ENCODE measurements around the gene NPR3. TPM values are rescaled to one million over a fixed set of nuclear protein-coding genes. Genes with fewer than 3 reads are reported as not detected.
A peak's percentile ranks its signal among the peaks of the same experiment; 100 is the strongest.

Gene NPR3
- polyA plus RNA-seq, 10 donors = 8.2 to 43.9 (median 15.2) TPM

DNA sequence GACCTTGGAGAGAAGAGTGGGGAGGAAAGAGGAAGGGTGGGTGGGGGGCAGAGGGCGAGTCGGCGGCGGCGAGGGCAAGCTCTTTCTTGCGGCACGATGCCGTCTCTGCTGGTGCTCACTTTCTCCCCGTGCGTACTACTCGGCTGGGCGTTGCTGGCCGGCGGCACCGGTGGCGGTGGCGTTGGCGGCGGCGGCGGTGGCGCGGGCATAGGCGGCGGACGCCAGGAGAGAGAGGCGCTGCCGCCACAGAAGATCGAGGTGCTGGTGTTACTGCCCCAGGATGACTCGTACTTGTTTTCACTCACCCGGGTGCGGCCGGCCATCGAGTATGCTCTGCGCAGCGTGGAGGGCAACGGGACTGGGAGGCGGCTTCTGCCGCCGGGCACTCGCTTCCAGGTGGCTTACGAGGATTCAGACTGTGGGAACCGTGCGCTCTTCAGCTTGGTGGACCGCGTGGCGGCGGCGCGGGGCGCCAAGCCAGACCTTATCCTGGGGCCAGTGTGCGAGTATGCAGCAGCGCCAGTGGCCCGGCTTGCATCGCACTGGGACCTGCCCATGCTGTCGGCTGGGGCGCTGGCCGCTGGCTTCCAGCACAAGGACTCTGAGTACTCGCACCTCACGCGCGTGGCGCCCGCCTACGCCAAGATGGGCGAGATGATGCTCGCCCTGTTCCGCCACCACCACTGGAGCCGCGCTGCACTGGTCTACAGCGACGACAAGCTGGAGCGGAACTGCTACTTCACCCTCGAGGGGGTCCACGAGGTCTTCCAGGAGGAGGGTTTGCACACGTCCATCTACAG, 760 bp downstream of the NPR3 start:
- peak in 1 of 3 donors; percentile 67 for DNase-seq

DNA sequence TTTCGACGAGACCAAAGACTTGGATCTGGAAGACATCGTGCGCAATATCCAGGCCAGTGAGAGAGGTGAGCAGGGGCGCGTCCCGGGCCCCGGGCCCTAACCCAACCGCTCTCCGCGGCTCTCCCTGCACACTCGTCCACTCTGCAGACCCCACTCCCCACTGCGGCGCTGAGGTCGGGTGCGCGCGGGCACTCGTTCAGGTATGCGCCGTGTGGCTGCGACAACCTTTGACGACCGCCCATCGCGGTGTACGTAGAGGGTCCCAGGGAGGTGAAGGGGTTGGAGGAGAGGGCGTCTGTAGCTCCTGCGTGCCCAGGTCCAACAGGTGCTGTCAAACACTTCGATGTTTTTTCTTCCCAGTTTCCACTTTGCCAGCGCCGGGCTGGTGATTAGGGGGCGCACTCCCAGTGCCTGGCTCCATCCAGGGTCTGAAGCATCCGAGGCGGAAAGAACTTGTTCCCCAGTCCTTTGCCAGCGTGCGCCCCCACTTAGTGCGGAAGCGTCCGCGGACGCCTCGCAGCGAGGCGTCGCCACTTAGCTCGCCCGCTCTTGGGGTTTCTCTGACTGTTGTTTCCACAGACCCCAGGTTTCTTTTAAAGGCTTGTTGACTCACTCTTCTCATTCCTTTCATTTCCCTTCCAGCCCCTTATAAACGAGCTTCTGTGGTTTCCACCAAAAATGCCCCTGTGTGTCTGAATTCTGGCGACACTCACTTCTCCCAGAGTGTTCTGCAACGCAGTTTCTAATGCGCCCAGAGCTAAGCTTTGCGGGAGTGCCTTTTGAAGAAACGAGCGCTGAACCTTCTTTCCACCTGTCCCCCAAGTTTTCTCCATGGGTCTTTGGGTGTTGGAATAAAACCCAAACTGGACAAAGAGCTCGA, 1.6 kb downstream of the NPR3 start:
- peak in 1 of 3 donors; percentile 54 for DNase-seq

GRCh38 chr5:32713361-32713769, 2.2 kb downstream of the NPR3 start:
- peak in 1 of 3 donors; percentile 34 for DNase-seq

DNA sequence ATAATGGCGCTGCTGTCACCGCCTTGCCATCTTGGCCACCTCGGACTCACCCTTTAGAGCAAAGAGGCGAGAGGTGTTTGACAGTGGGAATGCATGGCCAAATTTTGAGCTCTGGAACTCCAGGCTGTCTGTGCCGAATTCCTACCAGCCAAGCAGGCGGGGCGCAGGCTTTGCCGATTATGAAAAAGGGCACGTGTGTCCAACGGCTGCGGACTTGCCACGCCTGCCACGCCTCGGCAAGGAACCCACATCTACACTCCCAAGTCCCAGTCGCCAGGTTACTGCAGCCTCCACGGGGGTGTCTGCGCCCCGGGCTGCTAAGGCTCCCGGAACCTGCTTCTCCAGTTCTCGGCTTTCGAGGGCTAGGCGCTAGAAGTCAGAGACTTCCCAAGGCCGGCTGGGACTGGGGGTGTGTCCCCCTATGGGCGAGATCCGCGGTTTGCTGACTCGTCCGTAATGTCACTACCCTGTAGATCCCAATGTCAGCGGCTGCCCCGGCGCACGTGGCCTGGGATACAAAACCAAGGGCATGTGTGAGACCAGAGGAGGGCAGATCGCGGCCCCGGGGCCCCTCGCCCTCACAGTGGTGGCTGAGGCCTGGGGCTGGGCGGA, 2.8 kb downstream of the NPR3 start:
- DNase-seq = peak in 1 of 3 donors; percentile 52

DNA sequence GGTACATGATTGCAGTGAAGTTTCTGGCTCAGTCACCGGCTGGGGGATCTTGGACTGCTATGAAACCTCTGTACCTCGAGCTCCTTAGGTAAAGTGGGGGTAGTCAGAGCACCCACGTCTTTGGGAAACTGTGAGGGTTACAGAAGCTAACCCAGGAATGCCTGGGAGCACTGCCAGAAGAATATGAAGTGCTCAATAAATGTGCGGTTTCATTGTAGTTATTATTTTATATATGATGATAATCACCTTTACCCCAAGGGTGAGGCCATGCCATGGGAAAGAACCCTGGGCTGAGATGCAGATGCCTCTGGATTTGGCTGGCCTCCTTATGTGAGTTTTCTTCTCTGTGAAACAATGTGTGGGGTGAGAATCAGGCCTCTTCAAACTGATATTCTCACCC, 3.7 kb downstream of the NPR3 start:
- DNase-seq = no peak

DNA sequence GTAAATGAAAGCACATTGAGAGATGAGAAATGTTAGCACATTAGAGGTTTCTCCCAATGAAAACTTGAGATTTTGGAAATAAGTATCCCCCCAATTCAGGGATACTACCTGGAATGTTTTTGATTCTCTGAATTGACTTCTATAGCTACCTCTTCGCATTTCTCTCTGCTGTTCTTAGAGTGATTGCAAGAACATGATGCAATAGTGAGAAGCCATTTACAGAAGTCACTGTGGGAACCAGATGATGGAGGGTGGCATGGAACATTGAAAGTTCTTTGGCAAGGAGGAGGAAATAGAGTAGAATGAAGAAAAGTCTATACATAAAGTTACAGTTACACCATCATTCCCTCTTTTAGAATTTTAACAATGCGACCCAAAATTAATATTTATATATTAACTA, 9.2 kb downstream of the NPR3 start:
- no peak for DNase-seq

DNA sequence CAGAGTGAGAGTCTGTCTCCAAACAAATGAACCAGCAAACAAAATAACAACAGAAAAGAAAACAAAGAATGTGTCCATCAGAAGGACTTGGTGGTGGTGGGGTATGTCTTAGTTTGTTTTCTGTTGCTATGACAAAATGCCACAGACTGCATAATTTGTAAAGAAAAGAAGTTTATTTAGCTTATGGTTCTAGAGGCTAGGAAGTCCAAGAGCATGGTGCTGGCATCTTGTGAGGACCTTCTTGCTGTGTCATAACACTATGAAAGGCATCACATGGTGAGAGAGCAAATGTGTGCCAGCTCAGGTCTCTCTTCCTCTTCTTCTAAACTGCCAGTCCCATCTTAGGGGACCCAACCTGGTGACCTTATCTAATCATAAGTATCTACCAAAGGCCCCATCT, 10.5 kb downstream of the NPR3 start:
- no peak for DNase-seq

- no peak for DNase-seq
These were observed 11.8 kb downstream of the NPR3 start for GRCh38 chr5:32722957-32723356.

- no peak for DNase-seq
These were observed 13.4 kb downstream of the NPR3 start for GRCh38 chr5:32724526-32724925.

DNA sequence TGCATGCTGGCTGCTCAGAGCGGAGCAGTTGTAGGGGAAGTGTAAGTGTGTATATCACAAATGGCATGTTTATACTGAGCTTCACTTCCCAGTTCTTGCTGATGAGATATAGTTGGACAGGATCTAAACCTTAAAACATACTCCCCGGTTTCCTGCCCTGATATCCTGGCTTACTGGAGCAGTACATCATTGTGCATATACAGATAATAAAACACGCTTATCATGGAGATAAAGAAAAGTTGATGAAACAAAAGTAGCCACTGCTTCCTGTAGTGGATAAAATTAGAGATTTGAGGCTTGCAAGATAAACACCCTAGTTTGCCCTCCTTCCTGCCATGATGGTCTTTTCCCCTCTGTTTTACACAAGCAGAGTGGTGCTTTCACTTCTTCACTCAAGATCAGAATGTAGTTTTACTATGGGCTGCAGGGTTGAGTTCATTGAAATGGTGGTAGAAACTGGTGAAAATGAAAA, 15.0 kb downstream of the NPR3 start:
- DNase-seq = no peak

DNA sequence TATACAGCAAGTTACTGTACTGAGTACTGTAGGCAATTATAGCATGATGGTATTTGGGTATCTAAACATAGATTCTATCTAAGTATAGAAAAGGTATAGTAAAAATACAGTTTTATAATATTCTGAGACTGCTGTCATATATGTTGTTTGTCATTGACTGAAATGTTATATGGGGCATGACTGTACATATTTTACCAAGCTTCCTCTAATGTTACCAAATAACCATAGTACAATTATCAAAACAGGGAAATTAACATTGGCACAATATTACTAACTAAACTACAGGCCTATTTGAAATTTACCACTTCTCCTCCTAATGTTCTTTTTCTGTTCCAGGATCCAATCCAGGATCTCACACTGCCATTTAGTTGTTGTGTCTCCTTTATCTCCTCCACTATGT, 18.5 kb downstream of the NPR3 start:
- DNase-seq = no peak

GRCh38 chr5:32733590-32734340, 22.6 kb downstream of the NPR3 start:
- DNase-seq = no peak

DNA sequence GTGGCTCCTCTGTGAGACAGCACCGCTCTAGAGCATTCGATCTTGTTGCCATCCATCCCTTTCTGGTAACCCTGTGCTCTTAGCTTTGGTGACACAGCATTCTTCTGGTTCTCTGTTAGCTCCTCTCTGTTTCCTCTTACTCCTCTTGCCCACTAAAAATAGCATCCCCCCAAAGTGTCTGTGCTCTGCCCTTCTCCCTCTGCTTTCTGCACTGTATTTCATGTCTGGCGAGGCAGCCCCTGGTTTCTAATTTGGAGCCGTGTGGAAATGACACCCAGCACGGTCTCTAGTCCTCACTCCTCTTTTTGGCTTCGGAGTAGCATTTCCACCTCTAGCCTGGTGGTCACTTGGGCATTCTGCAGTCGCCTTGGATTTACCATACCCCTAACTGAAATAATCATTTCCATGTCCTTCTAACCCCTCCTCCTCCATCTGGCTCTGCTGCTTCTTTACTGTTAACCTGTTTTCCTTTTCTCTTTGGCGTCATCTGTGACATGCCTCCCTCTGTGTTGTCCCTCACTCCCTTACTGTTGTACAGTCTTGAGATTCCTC, 23.8 kb downstream of the NPR3 start:
- no peak for DNase-seq

DNA sequence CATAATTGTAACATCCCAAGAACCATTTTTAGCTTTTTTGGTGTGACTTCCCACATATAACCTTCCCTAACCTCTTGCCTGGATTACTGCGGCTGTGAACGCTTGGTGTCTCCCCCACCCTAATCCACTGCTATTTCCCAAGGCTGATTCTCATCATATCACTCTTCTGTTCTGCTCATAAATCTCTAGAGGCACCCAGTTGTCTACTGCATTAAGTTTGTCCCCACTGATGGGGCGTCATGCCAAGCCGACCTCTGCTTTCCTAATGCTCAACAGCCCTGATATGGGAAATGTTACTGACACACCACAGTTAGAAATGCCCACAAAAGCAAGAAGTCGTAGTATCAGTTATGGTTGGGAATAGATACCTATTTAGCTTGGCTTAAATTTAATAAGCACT, 24.4 kb downstream of the NPR3 start:
- no peak for DNase-seq

- no peak for DNase-seq
These were observed 25.7 kb downstream of the NPR3 start for GRCh38 chr5:32736842-32737241.

DNA sequence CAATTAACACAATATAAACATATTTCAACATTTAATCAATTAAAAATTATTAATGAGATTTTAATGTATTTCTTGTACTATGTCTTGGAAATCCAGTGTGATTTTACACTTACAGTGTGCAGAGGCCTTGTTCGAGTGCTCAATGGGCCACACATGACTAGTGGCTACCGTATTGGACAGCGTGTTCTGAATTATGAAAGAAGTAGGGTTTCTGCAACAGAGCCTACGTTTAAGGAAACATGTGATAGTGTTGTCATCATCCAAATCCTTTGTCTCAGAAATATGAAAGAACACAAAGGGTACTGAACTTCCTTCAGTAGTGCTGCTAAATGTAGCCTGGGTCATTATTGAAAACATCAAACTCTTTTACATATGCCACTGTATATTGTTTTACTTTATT, 29.5 kb downstream of the NPR3 start:
- DNase-seq = no peak

DNA sequence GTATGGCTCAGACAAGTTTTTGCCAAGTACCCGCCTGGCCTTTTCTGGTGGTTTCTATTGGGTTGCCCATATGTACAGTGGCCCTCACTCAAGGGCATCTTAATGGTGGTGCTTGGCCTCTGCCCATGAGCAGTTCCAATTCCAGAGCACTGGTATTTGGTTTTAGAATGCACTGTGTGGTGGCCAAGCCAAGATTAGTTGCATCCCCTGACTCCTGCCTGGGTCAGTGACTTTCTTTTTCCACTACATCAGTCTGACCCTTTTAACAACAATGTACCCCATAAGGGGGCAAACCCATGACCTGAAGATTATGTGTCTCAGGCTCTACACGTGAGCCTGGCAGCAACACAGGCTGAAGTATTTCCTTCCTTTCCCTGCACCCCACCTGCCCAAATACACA, 34.2 kb downstream of the NPR3 start:
- DNase-seq = no peak

DNA sequence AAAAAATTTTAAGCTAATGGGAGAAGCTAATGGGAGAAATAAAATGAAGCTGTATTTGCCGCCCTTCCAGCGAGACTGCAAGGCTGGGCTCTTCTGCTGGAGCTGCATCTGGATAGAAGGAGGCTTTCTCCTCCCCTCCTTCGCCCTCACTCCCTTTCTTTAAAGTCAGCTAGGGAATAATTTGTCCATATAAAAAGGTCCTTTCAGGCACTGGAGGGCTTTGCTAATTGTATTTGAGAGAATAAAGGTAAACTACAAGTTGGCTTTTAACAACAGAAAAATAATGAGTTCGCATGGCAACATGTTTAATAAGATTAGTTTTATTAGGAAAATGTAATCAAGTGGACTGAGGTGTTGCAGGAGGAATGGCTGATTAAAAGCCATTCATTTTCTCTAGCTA, 41.3 kb downstream of the NPR3 start:
- DNase-seq = no peak

GRCh38 chr5:32753051-32753450, 41.9 kb downstream of the NPR3 start:
- peak in 1 of 3 donors; percentile 31 for DNase-seq

GRCh38 chr5:32753765-32754164, 42.6 kb downstream of the NPR3 start:
- DNase-seq = no peak

GRCh38 chr5:32754284-32754683, 43.2 kb downstream of the NPR3 start:
- no peak for DNase-seq
